Neural cell (in vitro differentiated cells): ENCODE data around the gene STPG2. TPM values are rescaled to one million over a fixed set of nuclear protein-coding genes. Genes with fewer than 3 reads are reported as not detected.

Source experiments
- H2AFZ ChIP-seq: fragments of 200-600, 300-800 bp; sonication (generic), shearing (Covaris generic); 2 replicates; pipeline ENCODE4 v1.6.0; 2014; ENCODE audit warnings: low read depth, mild to moderate bottlenecking, antibody characterized with exemption, low read length, moderate library complexity
- H3F3A ChIP-seq: fragments of 200-600 bp; shearing (Covaris generic); 2 replicates; pipeline ENCODE4 v1.6.1; 2016; ENCODE audit warnings: mild to moderate bottlenecking, moderate library complexity, mixed read lengths, antibody characterized with exemption, low read length; ENCODE audit not compliant: insufficient read depth, poor library complexity, severe bottlenecking
- H3K27ac ChIP-seq: fragments of 200-600, 300-800 bp; sonication (generic), shearing (Covaris generic); 2 replicates; pipeline ENCODE4 v1.5.1; 2014; ENCODE audit warnings: mild to moderate bottlenecking, low read length, moderate library complexity
- H3K27me3 ChIP-seq: fragments of 300-800, 200-600 bp; sonication (generic), shearing (Covaris generic); 2 replicates; pipeline ENCODE4 v1.6.0; 2014; ENCODE audit warnings: mild to moderate bottlenecking, low read depth, low read length, moderate library complexity; ENCODE audit not compliant: insufficient read depth
- H3K36me3 ChIP-seq: fragments of 300-800, 200-600 bp; sonication (generic), shearing (Covaris generic); 2 replicates; pipeline ENCODE4 v1.5.1; 2014; ENCODE audit warnings: mild to moderate bottlenecking, antibody characterized with exemption, low read length, moderate library complexity; ENCODE audit not compliant: insufficient read depth
- H3K4me2 ChIP-seq: fragments of 300-800, 200-600 bp; sonication (generic), shearing (Covaris generic); 2 replicates; pipeline ENCODE4 v1.6.0; 2014; ENCODE audit warnings: mild to moderate bottlenecking, low read length
- H3K4me3 ChIP-seq: fragments of 300-800, 200-600 bp; sonication (generic), shearing (Covaris generic); 2 replicates; pipeline ENCODE4 v1.5.1; 2014; ENCODE audit warnings: mild to moderate bottlenecking, low read length, moderate library complexity
- H3K79me2 ChIP-seq: fragments of 200-600 bp; shearing (Covaris generic); replicated peaks from 2 replicates; pipeline ENCODE4 v1.6.0; 2014; ENCODE audit warnings: mild to moderate bottlenecking, low read length, moderate library complexity; ENCODE audit not compliant: insufficient read depth
- H3K9ac ChIP-seq: fragments of 300-800, 200-600 bp; sonication (generic), shearing (Covaris generic); 2 replicates; pipeline ENCODE4 v1.6.1; 2016; ENCODE audit warnings: mild to moderate bottlenecking, low read length, mixed read lengths
- H3K9me2 ChIP-seq: fragments of 200-600 bp; shearing (Covaris generic); 2 replicates; pipeline ENCODE4 v1.6.1; 2016; ENCODE audit warnings: mild to moderate bottlenecking, low read length, mixed read lengths; ENCODE audit not compliant: insufficient read depth
- H3K9me3 ChIP-seq: fragments of 200-600, 300-800 bp; sonication (generic), shearing (Covaris generic); 2 replicates; pipeline ENCODE4 v1.6.1; 2016; ENCODE audit warnings: mild to moderate bottlenecking, mixed run types, low read length, moderate library complexity, mixed read lengths
- H4K20me1 ChIP-seq: fragments of 200-600 bp; shearing (Covaris generic); 2 replicates; pipeline ENCODE4 v1.6.1; 2016; ENCODE audit warnings: mild to moderate bottlenecking, mixed run types; ENCODE audit not compliant: insufficient read depth
- CTCF ChIP-seq: fragments of 450-650 bp; IDR thresholded peaks from 2 replicates; pipeline ENCODE4 v1.5.1; 2014; ENCODE audit warnings: antibody characterized with exemption, mild to moderate bottlenecking, moderate library complexity; ENCODE audit not compliant: poor library complexity, severe bottlenecking
- EP300 ChIP-seq: fragments of 450-650 bp; conservative IDR thresholded peaks from 2 replicates; pipeline ENCODE4 v1.6.1; 2014; ENCODE audit warnings: antibody characterized with exemption, mild to moderate bottlenecking, moderate library complexity; ENCODE audit not compliant: poor library complexity, severe bottlenecking
- EZH2 ChIP-seq: fragments of 200-600, 300-800 bp; shearing (Covaris generic), sonication (generic); IDR thresholded peaks from 2 replicates; pipeline ENCODE4 v1.6.1; 2014; ENCODE audit warnings: antibody characterized with exemption, low read length, borderline replicate concordance, mild to moderate bottlenecking; ENCODE audit not compliant: insufficient read depth, poor library complexity, severe bottlenecking
- MXI1 ChIP-seq: fragments of 450-650 bp; conservative IDR thresholded peaks from 2 replicates; pipeline ENCODE4 v1.6.1; 2014; ENCODE audit warnings: antibody characterized with exemption, mild to moderate bottlenecking; ENCODE audit not compliant: poor library complexity, severe bottlenecking
- POLR2AphosphoS5 ChIP-seq: IDR thresholded peaks from 2 replicates; pipeline ENCODE4 v1.6.1; 2012
- RAD21 ChIP-seq: fragments of 450-650 bp; conservative IDR thresholded peaks from 2 replicates; pipeline ENCODE4 v1.6.1; 2014; ENCODE audit warnings: antibody characterized with exemption, mild to moderate bottlenecking, moderate library complexity
- REST ChIP-seq: IDR thresholded peaks from 2 replicates; pipeline ENCODE4 v1.6.1; 2012; ENCODE audit warnings: borderline replicate concordance
- SMC3 ChIP-seq: fragments of 450-650 bp; conservative IDR thresholded peaks from 2 replicates; pipeline ENCODE4 v1.6.1; 2014; ENCODE audit warnings: antibody characterized with exemption, mild to moderate bottlenecking, moderate library complexity; ENCODE audit not compliant: poor library complexity
- TAF1 ChIP-seq: IDR thresholded peaks from 2 replicates; pipeline ENCODE4 v1.6.1; 2012; ENCODE audit warnings: low read depth
- polyA plus RNA-seq: library from polyadenylated mRNA; depleted of rRNA; stranded (reverse); fragments of >200 nt; gene quantifications from 2 replicates; pipeline ENCODE4 v1.2.3, GENCODE V29; 2014

STPG2 gene
- polyA plus RNA-seq, 1 donor from 2014 or later, result not detected

- no peak overlapping the region for H3K9ac ChIP-seq
- H3K27me3 ChIP-seq, result no peaks in the 10 kb centered on the region
- H4K20me1 ChIP-seq, result no peaks in the 10 kb centered on the region
- no peak overlapping the region for H3K4me2 ChIP-seq
- no peaks in the 10 kb centered on the region for H3K9me3 ChIP-seq
- no peaks in the 10 kb centered on the region for H3K9me2 ChIP-seq
- H3K36me3 ChIP-seq, result no peaks in the 10 kb centered on the region
- H3K4me3 ChIP-seq, result no peak overlapping the region
- no peaks in the 10 kb centered on the region for H3F3A ChIP-seq
- no peak overlapping the region for H2AFZ ChIP-seq
- no peak for TF ChIP-seq EZH2
- no peak for TF ChIP-seq RAD21
- TF ChIP-seq EP300, result no peak
- TF ChIP-seq MXI1, result no peak
- no peak for TF ChIP-seq TAF1
- TF ChIP-seq POLR2AphosphoS5, result no peak
- no peak for TF ChIP-seq REST
- no peak for TF ChIP-seq CTCF
- H3K79me2 ChIP-seq, result no peaks in the 10 kb centered on the region
- H3K27ac ChIP-seq, result no peak overlapping the region
These were observed 41.3 kb downstream of the STPG2 start for GRCh38 chr4:98101988-98102387.

- Histone ChIP-seq H3K79me2 (no peaks in the 10 kb centered on the region), H3F3A (no peaks in the 10 kb centered on the region), H2AFZ (no peak overlapping the region), H3K9ac (no peak overlapping the region), H3K9me2 (no peaks in the 10 kb centered on the region), H3K36me3 (no peaks in the 10 kb centered on the region), H3K27me3 (no peaks in the 10 kb centered on the region), H3K4me3 (no peak overlapping the region), H3K4me2 (no peak overlapping the region), H4K20me1 (no peaks in the 10 kb centered on the region), H3K9me3 (no peaks in the 10 kb centered on the region), H3K27ac (no peak overlapping the region)
- no peak for TF ChIP-seq POLR2AphosphoS5
- no peak for TF ChIP-seq REST
- no peak for TF ChIP-seq RAD21
- TF ChIP-seq MXI1, result no peak
- no peak for TF ChIP-seq EP300
- no peak for TF ChIP-seq SMC3
These were observed 44.5 kb downstream of the STPG2 start for GRCh38 chr4:98098764-98099163.
